Bronchial epithelial cell (primary cell): ENCODE data around the gene KLHL2. TPM values are rescaled to one million over a fixed set of nuclear protein-coding genes. Genes with fewer than 3 reads are reported as not detected.
A peak's percentile ranks its signal among the peaks of the same experiment; 100 is the strongest.

ENCODE experiments used
- DNase-seq: peaks from one replicate; pipeline ENCODE4 v3.0.0-alpha.2; 2010; ENCODE audit warnings: low read depth
- FAIRE-seq: peaks from 2 replicates; lab custom pipeline; 2011; peaks lifted over from hg19 to GRCh38; lab: Jason Lieb, UNC
- H3K27me3 ChIP-seq: 2 replicates; pipeline ENCODE4 v1.5.1; 2011; ENCODE audit warnings: low read length; ENCODE audit not compliant: control insufficient read depth, insufficient read depth
- H3K36me3 ChIP-seq: 2 replicates; pipeline ENCODE4 v1.5.1; 2011; ENCODE audit warnings: low read length; ENCODE audit not compliant: control insufficient read depth, insufficient read depth
- H3K4me3 ChIP-seq: 2 replicates; pipeline ENCODE4 v1.5.1; 2011; ENCODE audit warnings: mild to moderate bottlenecking, low read depth, low read length, control low read depth
- total RNA-seq: library from RNA; depleted of rRNA; stranded (reverse); fragments of >200 nt; gene quantifications from 2 replicates; pipeline ENCODE4 v1.2.1, GENCODE V29; 2014
- TF ChIP-seq, protein P1 (sequence below): IDR thresholded peaks from 2 replicates; pipeline ENCODE4 v1.5.1; 2011; ENCODE audit warnings: mild to moderate bottlenecking, moderate library complexity, low read length, control low read depth, inconsistent platforms; ENCODE audit not compliant: insufficient read depth, severe bottlenecking

Gene KLHL2
- total RNA-seq, 1 donor from 2014 or later = 49.2 TPM

DNA sequence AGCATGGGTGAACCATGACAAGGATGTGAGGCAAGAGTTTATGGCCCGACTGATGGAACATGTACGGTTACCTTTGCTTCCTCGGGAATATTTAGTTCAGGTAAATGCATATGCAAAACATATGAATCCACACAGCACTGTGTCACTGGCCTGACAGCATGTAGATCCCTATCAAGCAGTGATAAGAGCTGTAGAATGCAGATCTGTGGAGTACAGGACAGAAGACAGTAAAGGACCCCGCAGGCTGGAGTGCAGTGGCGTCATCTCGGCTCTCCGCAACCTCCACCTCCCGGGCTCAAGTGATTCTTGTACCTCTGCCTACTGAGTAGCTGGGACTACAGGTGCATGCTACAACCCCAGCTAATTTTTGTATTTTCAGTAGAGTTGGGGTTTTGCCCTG lies 90.3 kb downstream of the KLHL2 start:
- TF ChIP-seq, protein P1, sequence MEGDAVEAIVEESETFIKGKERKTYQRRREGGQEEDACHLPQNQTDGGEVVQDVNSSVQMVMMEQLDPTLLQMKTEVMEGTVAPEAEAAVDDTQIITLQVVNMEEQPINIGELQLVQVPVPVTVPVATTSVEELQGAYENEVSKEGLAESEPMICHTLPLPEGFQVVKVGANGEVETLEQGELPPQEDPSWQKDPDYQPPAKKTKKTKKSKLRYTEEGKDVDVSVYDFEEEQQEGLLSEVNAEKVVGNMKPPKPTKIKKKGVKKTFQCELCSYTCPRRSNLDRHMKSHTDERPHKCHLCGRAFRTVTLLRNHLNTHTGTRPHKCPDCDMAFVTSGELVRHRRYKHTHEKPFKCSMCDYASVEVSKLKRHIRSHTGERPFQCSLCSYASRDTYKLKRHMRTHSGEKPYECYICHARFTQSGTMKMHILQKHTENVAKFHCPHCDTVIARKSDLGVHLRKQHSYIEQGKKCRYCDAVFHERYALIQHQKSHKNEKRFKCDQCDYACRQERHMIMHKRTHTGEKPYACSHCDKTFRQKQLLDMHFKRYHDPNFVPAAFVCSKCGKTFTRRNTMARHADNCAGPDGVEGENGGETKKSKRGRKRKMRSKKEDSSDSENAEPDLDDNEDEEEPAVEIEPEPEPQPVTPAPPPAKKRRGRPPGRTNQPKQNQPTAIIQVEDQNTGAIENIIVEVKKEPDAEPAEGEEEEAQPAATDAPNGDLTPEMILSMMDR = no peak
- peaks cover 7% of the 10 kb centered on the region for H3K36me3 ChIP-seq
- no peak overlapping the region for H3K4me3 ChIP-seq
- no peak for FAIRE-seq
- no peak for DNase-seq
- H3K27me3 ChIP-seq = no peaks in the 10 kb centered on the region

DNA sequence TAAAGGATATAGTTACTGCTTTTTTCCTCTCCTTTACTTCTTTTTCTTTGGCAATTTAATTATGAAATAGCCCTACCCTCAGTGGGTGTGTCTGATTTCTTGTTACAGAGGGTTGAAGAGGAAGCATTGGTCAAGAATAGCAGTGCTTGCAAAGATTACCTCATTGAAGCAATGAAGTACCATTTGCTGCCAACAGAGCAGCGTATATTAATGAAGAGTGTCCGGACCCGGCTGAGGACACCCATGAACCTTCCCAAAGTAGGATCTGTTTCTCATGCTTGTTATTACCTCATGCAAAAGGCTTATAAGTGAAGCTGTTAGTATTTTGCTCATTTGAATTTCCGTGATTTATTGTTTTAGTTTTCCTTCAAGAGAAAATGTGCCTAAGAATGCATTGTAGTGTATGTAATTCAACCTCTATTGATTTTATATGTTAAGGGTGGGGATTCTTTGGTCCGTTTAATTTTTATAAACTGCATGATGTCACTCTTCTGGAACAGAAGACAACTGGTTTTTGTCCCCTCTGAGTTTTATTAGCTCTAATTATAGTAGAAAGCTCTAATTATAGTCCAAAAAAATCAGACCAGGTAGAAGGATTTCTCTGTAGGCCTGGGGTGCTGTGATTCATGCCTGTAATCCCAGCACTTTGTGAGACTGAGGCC lies 92.2 kb downstream of the KLHL2 start:
- TF ChIP-seq, protein P1 = no peak
- Histone ChIP-seq H3K36me3 (peaks cover 8% of the 10 kb centered on the region), H3K27me3 (no peaks in the 10 kb centered on the region), H3K4me3 (no peak overlapping the region)
- no peak for DNase-seq
- FAIRE-seq = no peak

DNA sequence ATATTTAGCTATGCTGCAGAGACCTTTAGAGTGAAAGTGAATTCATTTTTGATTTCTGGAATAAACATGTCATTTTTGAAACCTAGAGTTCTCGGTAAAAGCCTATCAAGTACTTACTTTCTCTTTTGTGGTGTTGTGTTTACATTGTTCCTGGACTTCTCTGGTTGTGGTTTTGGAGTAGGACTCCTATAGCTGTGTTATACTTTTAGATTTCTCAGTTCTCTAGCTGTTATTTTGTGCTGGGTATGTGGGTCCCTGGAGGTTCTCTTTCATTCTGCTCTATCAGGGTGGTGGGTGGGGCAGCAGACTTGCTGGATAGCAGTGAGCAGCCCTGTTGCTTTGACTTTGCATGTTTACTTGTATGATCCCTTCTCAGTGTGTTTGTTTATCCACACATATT lies 94.5 kb downstream of the KLHL2 start:
- no peak overlapping the region for H3K4me3 ChIP-seq
- no peak for FAIRE-seq

DNA sequence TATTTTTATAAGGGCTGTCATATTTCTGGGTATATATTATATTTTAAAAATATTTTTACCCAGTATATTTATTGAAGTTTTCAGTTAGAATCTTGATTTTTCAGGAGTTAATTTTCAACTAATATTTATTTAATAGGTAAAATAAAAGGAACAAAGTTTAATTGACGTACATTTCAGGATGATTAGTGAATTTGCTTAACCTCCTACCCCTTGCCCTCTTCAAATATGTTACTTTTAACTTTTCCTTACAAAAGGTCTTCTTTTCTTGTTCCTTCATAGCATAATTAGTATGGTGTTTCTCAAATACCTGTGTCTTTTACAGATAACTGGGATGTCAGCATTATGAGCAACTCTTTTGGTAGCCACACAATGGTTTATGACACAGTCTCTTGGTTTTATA lies 95.3 kb downstream of the KLHL2 start:
- TF ChIP-seq, protein P1 = no peak
- Histone ChIP-seq H3K27me3 (no peaks in the 10 kb centered on the region), H3K4me3 (no peak overlapping the region), H3K36me3 (peaks cover 7% of the 10 kb centered on the region)
- DNase-seq (no peak), FAIRE-seq (no peak)

More for the DNA sequence above, 94.5 kb downstream of the KLHL2 start:
- DNase-seq = no peak
- Histone ChIP-seq H3K36me3 (peaks cover 7% of the 10 kb centered on the region), H3K27me3 (no peaks in the 10 kb centered on the region)
- TF ChIP-seq, protein P1 = no peak

DNA sequence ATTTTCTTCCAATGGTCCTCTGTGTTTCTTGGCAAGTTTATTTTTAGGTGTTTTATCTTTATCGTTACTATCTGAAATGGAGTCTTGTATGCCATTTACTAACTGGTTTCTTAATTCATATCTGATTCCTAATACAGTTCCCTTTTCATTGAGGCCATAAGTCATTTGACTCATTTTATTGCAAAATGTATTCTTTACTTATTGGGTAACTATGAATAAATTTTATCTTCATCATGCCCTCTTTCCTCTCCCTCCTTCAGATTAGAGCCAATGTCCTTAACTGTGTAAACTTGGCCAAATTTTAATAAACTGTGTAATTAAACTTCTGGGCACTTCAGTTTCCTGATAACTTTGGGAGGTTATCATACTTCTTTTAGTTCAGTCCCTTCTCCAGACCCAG lies 100.8 kb downstream of the KLHL2 start:
- H3K27me3 ChIP-seq = no peaks in the 10 kb centered on the region
- H3K36me3 ChIP-seq = peaks cover 4% of the 10 kb centered on the region
- no peak overlapping the region for H3K4me3 ChIP-seq
- DNase-seq (peak; percentile 75), FAIRE-seq (no peak)
- TF ChIP-seq, protein P1 = no peak

DNA sequence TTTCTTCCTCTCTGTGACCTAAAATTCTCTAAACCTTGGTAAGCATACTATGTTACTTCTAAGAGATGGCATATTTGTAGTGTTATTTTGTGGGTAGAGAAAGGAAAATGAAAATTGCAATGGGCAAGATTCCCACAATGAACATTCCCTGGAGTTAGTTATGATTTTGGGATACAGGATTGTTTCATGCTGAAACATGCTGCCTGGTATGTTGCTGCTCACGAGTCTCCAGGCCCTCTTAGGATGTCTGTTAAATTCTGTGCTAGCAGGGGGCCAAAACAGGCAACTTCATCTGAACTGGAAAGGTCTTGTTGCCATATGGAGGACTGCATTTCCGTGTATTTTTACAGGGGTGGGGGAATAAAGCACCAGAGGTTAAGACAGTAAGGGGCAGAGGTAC lies 101.2 kb downstream of the KLHL2 start:
- FAIRE-seq (no peak), DNase-seq (no peak)
- H3K4me3 ChIP-seq = no peak overlapping the region
- H3K36me3 ChIP-seq = peaks cover 4% of the 10 kb centered on the region
- TF ChIP-seq, protein P1 = no peak
- no peaks in the 10 kb centered on the region for H3K27me3 ChIP-seq
